DND-41 (cell line): ENCODE measurements around the gene TPPP3.

Source experiments
- EZH2 ChIP-seq: IDR thresholded peaks from 3 replicates; pipeline ENCODE4 v1.6.1; 2012; ENCODE audit warnings: borderline replicate concordance, low read depth, mild to moderate bottlenecking, moderate library complexity, low read length, inconsistent platforms; ENCODE audit not compliant: severe bottlenecking
- TF ChIP-seq, protein P1 (sequence below): IDR thresholded peaks from 2 replicates; pipeline ENCODE4 v1.5.1; 2012; ENCODE audit warnings: borderline replicate concordance, low read length, moderate library complexity, mild to moderate bottlenecking; ENCODE audit not compliant: poor library complexity, severe bottlenecking; ENCODE audit errors: extremely low read depth

GRCh38 chr16:67419502-67419901 lies 26.2 kb upstream of the TPPP3 start:
- TF ChIP-seq, protein P1, sequence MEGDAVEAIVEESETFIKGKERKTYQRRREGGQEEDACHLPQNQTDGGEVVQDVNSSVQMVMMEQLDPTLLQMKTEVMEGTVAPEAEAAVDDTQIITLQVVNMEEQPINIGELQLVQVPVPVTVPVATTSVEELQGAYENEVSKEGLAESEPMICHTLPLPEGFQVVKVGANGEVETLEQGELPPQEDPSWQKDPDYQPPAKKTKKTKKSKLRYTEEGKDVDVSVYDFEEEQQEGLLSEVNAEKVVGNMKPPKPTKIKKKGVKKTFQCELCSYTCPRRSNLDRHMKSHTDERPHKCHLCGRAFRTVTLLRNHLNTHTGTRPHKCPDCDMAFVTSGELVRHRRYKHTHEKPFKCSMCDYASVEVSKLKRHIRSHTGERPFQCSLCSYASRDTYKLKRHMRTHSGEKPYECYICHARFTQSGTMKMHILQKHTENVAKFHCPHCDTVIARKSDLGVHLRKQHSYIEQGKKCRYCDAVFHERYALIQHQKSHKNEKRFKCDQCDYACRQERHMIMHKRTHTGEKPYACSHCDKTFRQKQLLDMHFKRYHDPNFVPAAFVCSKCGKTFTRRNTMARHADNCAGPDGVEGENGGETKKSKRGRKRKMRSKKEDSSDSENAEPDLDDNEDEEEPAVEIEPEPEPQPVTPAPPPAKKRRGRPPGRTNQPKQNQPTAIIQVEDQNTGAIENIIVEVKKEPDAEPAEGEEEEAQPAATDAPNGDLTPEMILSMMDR, result no peak
- TF ChIP-seq EZH2, result no peak
